GM15510 (cell line): ENCODE measurements around the gene YPEL2.

Experiments used
- POLR2A ChIP-seq: IDR thresholded peaks from 3 replicates; pipeline ENCODE4 v1.6.1; 2011; ENCODE audit warnings: borderline replicate concordance; ENCODE audit not compliant: insufficient read length; ENCODE audit errors: extremely low read depth

The YPEL2 gene

DNA sequence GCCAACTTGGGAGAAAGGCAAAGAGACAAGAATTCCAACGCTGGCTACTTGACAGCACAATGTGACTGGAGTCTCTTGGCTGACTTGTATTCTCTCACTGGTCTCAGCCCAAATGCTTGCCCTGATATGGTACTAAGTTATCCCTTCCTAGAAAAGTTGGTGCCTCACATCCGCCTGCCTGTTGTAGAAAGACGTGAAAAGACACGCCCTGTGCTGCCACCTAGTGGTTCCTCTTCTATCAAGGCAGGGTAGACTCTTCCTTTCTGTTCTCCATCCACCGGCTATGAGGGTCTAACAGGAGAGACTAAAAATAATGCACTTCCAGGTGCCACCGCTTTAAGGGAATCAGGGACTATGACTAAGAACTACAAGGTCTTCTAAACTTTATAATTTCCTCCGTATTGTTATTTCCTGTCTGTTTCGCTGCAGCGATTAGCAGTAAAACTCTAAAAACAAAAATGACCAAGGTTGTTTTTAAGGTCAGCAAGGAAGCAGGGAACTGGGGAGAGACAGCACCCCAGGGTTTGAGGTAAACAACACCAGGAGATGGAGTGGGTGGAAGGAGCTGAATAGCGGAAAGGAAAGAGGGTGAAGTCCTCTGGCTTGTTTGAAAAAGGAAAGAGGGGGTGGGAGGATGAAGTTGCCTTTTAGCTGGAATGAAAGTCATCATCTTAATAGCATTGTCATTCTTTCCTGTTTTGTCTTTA is 109.5 kb downstream of the YPEL2 start:
- no peak for TF ChIP-seq POLR2A

DNA sequence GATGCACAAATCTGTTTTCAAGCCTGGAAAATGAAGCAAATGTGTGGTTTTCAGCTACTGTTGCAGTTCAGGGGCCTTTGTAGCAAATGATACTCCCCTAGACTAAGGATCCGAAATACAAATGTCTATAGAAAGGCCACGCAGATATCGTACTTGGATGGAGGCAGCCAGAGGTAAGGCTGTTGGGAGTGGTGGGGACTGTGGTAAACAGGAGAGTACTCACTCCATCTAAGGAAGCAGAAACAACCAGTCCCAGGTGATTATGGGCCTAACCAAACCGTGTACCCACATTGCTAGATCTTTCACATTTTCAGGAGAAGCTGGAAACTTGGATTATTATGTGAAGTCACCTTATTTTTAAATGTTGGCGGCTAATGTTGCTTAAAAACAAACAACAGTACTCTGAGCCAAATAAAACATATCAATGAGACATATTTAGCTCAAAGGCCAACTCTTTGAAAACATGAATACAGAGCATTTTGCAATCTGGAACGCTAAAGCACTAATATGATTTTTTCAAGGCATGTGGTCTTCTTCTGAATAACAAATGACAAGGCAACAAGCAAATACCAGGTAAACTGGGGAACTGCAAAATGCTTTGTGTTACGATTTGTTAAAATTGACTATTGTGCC is 110.1 kb downstream of the YPEL2 start:
- no peak for TF ChIP-seq POLR2A

DNA sequence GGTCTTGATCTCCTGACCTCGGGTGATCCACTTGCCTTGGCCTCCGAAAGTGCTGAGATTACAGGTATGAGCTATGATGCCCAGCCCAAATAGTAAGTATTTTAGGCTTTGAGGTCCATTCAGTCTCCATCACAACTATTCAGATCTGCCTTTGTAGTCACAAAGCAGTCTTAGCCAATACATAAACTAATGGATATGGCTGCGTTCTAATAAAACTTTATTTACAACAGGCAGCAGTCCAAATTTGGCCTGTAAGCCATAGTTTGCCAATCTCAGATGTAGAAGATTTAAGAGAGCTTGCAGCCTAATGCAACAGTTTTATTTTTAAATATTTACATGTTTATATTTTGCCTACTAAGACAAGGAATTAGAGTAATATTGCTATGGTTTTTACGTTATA is 111.7 kb downstream of the YPEL2 start:
- no peak for TF ChIP-seq POLR2A
